Activated CD4-positive, alpha-beta T cell treated with anti-CD3 and anti-CD28 coated beads for 1 hour (primary cell): ENCODE measurements around the gene UBE2B.

Experiments
- DNase-seq: peaks from one replicate; pipeline ENCODE4 v3.0.0-alpha.2; 2020

UBE2B gene

DNA sequence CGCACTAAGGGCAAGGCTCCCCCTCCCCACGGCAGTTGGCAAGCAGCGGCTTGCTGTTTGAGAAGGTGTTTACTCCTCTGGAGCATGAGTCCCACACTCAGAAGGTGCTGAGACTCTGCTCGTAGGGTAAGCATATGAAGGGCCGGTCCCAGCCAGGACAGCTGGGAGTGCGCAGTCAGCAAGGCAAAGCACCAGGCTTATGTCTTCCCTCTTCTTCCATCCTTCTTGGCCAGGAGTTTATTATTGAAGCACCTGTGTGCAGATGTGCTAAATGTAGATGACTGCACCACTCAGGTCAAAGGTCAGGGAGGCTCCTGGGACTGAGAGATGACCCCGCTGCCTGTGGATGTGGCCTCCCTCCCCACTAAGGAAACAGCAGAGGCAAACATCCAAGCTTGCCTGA is 67.4 kb downstream of the UBE2B start:
- no peak for DNase-seq

DNA sequence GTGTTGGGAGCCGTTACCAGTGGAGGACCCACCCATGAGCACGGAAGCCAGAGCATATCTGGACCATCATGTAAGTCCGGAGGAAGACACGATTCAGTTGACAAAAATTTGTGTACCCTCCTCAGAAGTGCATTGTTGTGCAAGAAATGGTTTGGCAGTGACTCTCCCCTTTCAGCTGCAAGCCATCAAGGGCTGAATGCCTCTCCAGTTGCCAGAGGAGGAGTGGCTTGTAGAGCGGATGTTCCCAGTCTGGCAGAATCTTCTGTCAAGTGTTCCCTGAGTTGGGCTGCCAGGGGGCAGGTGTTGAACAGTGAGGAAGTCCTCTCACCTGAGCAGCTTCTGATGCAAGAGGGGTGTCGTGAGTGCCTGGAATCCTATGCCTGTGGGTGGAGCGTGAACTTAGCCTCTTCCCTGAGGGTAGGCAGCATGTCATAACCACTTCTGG is 67.9 kb downstream of the UBE2B start:
- DNase-seq: no peak

DNA sequence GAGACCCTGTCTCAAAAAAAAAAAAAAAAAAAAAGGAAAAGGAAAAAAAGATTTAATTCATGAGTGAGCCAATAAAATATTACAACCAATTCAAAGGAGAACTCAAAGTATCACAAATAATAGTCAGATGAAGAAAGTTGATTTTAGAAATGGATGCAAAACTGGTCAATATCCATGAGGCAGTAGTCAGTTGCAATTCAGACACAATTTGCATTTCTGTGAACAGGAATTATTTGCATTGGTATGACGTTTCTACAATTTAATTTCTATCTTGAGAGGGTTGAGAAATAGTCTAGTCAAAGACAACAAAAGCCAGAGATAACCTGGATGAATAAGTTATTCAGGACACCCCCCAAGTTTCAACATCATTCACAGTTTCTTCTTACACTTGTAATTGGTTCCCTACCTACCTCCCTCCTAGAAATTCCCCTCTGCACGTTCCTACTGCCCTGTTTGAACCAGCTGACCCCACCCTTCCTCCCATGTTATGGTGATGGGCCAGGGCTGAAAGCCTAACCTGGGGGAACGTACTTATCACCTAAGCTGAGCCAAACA is 68.9 kb downstream of the UBE2B start:
- no peak for DNase-seq
